ELR (cell line): Measurements from ENCODE around the gene AJAP1.
"Not testable (repeated sequence)": the region's sequence is repeated elsewhere in the genome, so short reads cannot be mapped to it uniquely, and the experiment has no call there.

Source experiments
- DNase-seq: peaks from one replicate; pipeline ENCODE4 v3.0.0-alpha.2; 2015; ENCODE audit warnings: low read depth

AJAP1 gene

GRCh38 chr1:4653796-4654725, at the start of gene AJAP1:
Gene AJAP1, plus strand, starts transcription at chr1:4654609. Its CDS starts 817 bp downstream, at chr1:4655426.
- no peak for DNase-seq

GRCh38 chr1:4605158-4605557, 49.3 kb upstream of the AJAP1 start:
- DNase-seq = no peak

- no peak for DNase-seq
Observed at GRCh38 chr1:4611563-4612341, 42.7 kb upstream of the AJAP1 start.

- DNase-seq = no peak
Observed at GRCh38 chr1:4612991-4613390, 41.4 kb upstream of the AJAP1 start.

GRCh38 chr1:4613606-4614370, 40.6 kb upstream of the AJAP1 start:
- DNase-seq = no peak

GRCh38 chr1:4614371-4615137, 39.9 kb upstream of the AJAP1 start:
- DNase-seq = no peak

GRCh38 chr1:4615138-4615470, 39.3 kb upstream of the AJAP1 start:
- no peak for DNase-seq

GRCh38 chr1:4615501-4615900, 38.9 kb upstream of the AJAP1 start:
- no peak for DNase-seq

- DNase-seq = no peak
Observed at GRCh38 chr1:4616831-4617465, 37.5 kb upstream of the AJAP1 start.

GRCh38 chr1:4617506-4617905, 36.9 kb upstream of the AJAP1 start:
- DNase-seq = no peak

GRCh38 chr1:4618827-4619226, 35.6 kb upstream of the AJAP1 start:
- DNase-seq = not testable (repeated sequence)

GRCh38 chr1:4621646-4622045, 32.8 kb upstream of the AJAP1 start:
- no peak for DNase-seq

- DNase-seq = no peak
Observed at GRCh38 chr1:4622821-4623220, 31.6 kb upstream of the AJAP1 start.

GRCh38 chr1:4624141-4624715, 30.2 kb upstream of the AJAP1 start:
- no peak for DNase-seq

GRCh38 chr1:4624801-4625200, 29.6 kb upstream of the AJAP1 start:
- DNase-seq = no peak

- no peak for DNase-seq
Observed at GRCh38 chr1:4626061-4626460, 28.3 kb upstream of the AJAP1 start.

GRCh38 chr1:4626560-4627319, 27.7 kb upstream of the AJAP1 start:
- DNase-seq = no peak

- no peak for DNase-seq
Observed at GRCh38 chr1:4627353-4627752, 27.1 kb upstream of the AJAP1 start.

- DNase-seq = no peak
Observed at GRCh38 chr1:4628992-4629391, 25.4 kb upstream of the AJAP1 start.

GRCh38 chr1:4630561-4630960, 23.8 kb upstream of the AJAP1 start:
- no peak for DNase-seq
